HG03460 (cell line): ENCODE measurements around the gene DGKG.

Experiments used
- ATAC-seq: cut with Tn5 transposase; IDR thresholded peaks from one replicate; pipeline ENCODE4 v1.9.1; 2021; ENCODE audit not compliant: unreplicated experiment

Gene DGKG

GRCh38 chr3:186118692-186119091 lies 243.3 kb downstream of the DGKG start:
- ATAC-seq: no peak

- no peak for ATAC-seq
Measured at GRCh38 chr3:186117521-186118134, 244.4 kb downstream of the DGKG start.

GRCh38 chr3:186115239-186115996 lies 246.6 kb downstream of the DGKG start:
- ATAC-seq: no peak

- no peak for ATAC-seq
Measured at GRCh38 chr3:186110975-186111974, 250.8 kb downstream of the DGKG start.

GRCh38 chr3:186109897-186110803 lies 251.9 kb downstream of the DGKG start:
- no peak for ATAC-seq

GRCh38 chr3:186108941-186109865 lies 252.8 kb downstream of the DGKG start, which contains the start of gene ETV5:
Gene ETV5, minus strand, starts transcription at chr3:186109089. Its CDS starts 3,221 bp downstream, at chr3:186105868.
- ATAC-seq: peak; percentile 93

- ATAC-seq: no peak
Measured at GRCh38 chr3:186108106-186108940, 253.7 kb downstream of the DGKG start.

GRCh38 chr3:186107215-186108105 lies 254.6 kb downstream of the DGKG start:
- ATAC-seq: no peak

GRCh38 chr3:186105543-186105942 lies 256.5 kb downstream of the DGKG start:
- ATAC-seq: no peak

- ATAC-seq: no peak
Measured at GRCh38 chr3:186102687-186103086, 259.3 kb downstream of the DGKG start.

GRCh38 chr3:186100398-186100797 lies 261.6 kb downstream of the DGKG start:
- no peak for ATAC-seq

- no peak for ATAC-seq
Measured at GRCh38 chr3:186099178-186099577, 262.9 kb downstream of the DGKG start.

GRCh38 chr3:186098740-186099139 lies 263.3 kb downstream of the DGKG start:
- ATAC-seq: no peak

- ATAC-seq: peak; percentile 49
Measured at GRCh38 chr3:186097663-186098451, 264.2 kb downstream of the DGKG start.

GRCh38 chr3:186097317-186097662 lies 264.7 kb downstream of the DGKG start:
- ATAC-seq: no peak
